HUDEP-2 (cell line): ENCODE data around the gene CLPSL2.
A peak's percentile ranks its signal among the peaks of the same experiment; 100 is the strongest.

Experiments used
- DNase-seq, 76 experiments: peaks; one replicate each; lab custom pipeline; 2025; ENCODE audit not compliant: unreplicated experiment in 76 of 76; lab: John Stamatoyannopoulos, UW

The CLPSL2 gene

DNA sequence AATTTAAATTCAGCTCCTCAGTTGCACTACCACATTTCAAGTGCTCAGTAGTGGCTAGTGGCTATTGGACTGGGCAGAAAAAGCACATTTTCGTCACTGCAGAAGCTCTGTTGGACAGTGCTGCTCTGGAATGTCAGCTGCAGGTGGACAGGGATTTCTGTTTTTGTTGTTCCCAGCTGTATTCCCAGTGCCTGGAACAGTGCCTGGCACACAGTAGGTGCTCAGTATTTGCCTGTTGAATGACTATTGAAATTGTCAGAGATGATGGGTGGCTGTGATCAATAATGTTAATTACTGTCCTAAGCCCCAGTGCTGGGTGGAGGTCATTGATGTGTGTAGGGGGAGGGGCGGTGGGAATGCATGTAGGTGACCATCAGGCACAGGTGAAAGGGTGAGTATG lies 9.9 kb downstream of the CLPSL2 start:
- DNase-seq: no peak

DNA sequence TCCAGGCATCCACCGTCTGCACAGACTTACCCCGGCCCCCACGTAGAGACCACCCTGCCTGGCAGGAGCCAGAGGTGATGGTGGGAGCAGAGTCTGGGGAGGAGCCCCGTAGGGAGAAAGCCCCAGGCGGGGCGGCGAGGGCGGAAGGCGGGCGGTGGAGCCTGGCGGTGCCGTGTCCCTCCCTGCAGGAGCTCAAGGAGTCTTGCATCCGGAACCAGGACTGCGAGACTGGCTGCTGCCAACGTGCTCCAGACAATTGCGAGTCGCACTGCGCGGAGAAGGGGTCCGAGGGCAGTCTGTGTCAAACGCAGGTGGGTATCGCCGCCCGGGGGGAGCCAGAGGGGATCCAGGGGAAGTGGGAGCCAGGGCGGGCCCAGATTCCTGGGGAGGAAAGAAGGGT lies 10.4 kb downstream of the CLPSL2 start:
- DNase-seq: no peak

DNA sequence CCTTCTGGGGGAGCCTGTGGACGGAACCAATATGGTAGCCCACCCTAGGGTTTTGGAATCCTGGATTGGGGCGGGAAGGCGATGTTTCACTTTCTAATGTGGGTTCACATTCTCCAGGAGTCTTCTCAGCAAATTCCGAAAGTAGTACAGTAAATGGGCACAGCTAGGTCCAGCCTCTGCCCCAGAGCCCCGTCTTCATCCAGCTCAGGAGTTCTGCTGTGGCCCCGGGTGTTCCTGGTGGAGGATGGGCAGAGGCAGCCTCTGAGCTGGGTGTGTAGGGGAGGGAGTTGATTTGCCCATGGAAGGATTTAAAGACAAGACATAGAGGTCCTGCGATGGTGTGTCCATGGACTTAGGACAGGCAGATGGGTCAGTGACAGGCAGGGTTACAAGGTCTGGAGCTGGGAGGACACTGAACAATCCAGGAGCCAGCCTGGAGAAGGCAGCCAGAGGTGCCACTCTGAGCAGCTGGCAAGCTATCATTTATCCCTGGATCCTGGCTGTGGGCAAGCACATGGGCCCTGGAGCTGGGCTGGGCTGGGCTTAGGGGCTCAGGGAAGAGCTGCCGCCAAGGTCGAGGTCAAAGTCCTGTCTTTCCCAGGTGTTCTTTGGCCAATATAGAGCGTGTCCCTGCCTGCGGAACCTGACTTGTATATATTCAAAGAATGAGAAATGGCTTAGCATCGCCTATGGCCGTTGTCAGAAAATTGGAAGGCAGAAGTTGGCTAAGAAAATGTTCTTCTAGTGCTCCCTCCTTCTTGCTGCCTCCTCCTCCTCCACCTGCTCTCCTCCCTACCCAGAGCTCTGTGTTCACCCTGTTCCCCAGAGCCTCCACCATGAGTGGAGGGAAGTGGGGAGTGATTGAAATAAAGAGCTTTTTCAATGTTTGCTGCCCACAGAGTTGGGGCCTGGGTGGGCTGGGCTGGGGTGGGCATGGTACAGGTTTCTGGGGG lies 11.1 kb downstream of the CLPSL2 start:
- no peak for DNase-seq

DNA sequence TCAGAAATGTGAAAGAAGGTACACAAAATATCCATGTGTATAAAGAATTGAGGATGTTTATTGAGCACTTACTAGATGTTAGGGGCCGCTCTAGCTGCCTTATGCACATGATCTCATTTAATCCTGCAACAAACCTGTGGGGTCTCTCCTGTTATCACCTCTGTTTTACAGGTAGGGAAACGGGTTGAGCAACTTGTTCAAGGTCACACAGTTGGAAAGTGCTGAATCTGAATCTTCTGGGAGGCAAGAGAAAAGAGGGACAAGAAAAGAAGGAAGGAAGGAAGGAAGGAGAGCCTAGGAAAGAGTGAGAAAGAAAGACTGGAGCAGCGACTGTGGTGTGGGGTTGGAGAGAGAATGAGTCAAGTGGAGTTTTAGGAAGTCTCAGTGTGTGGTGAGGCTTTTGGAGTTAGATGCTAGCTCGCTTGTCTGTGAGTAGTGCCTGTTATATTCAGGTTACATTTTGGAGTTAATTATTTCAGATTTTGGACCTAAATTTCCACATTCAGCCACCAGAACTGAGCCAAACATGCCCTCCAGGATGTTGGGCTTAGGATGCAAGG lies 12.1 kb downstream of the CLPSL2 start:
- DNase-seq: no peak

DNA sequence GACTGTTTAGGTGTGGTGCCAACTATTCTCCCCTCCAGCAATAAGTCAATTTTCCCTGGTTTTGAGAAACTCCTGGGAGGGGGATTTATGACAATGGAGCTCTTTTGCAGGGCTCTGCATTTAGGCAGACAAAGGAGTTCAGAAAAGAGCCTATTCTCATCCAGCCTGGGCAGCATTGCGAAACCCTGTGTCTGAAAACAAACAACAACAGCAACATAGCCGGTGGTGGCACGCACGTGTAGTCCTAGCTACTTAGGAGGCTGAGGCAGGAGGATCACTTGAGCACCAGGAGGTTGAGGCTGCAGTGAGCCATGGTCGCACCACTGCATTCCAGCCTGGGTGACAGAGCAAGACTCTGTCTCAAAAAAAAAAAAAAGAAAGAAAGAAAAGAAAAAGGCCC lies 14.3 kb downstream of the CLPSL2 start:
- no peak for DNase-seq

DNA sequence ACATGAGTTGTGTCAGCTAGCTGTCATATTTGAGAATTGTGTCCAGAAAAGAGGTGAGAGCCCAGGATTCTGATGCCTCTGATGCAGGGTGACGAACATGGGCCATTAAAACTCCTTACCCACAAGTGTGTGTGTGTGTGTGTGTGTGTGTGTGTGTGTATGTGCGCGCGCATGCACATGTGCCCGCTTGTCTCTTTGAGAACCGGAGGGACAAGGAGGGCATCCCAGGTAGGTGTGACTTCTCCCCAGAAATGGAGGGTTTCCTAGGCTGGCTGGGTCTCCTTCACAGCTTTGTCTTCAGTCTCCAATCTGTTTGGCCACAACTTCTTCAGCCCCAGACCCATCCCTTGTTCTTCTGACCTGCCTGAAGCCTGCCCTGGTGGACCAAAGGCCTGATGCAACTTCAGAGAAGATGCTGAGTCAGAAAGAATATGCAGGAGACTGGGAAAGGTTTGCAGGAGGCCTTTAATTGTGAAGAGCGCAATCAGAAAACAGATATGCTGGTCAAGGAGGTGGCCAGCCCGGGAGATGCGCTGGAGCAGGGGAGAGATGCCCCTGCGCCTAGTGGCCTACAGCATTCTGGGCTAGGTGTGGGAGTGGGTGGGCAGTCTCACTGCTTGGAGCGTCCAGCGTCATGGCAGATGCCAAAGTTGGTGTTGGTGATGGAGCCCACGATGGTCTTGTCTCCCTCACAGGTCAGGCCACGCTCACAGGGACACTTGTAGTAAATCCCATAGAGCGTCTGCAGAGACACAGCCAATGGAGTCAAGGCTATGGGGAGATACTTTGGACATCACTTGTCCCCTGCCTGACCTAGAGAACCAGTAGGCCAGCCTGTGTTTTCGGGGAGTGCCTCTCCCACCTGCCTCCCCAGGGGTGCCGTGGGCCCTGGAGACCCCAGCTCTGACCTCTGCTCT lies 18.4 kb downstream of the CLPSL2 start:
- DNase-seq: no peak

DNA sequence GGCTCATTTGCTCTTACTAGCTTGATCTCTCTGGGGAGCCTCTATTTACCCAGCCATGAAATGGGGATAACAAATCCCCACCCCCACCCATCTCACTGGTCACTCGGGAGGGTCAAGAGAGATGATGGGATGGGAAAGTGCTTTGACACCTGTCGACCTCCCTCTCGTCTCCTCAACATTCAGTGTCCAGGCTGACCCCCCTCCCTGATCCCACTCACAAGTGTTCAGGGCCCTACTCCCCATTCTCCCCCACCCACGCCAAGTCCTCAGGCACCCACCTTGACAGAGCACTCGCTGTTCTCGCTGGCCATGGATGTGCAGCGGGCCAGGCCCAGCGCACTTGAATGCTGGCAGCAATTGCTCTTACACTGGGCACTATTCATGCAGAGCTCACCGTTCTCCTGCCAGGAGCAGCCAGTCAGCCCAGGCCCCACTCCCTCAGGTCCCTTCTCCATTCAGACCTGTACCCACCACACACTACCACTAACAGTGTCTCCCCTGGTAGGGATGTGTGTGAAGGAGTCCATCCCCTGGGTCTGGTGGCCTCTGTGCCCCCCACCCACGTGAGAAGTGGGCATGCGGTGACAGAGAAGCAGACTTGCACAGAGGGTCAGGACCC lies 19.2 kb downstream of the CLPSL2 start:
- DNase-seq: no peak

DNA sequence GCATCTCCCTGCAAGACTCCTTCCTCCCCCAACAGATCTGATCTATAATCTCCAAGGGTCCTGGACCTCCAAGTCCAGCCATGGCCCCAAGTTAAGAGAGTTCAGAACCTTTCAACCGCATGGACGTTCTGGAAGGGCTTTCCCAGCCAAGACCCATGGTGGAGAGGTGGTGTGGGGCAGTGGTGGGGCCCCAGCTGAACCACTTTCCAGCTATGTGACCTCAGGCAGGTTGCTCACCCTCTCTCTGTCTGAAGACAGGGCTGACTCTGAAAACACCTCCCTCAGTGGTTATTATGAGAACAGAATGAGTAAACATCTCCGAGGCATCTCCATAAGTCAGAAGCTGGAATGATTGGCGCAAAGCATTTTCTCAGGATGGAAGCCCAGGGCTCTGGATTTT lies 19.8 kb downstream of the CLPSL2 start:
- no peak for DNase-seq

DNA sequence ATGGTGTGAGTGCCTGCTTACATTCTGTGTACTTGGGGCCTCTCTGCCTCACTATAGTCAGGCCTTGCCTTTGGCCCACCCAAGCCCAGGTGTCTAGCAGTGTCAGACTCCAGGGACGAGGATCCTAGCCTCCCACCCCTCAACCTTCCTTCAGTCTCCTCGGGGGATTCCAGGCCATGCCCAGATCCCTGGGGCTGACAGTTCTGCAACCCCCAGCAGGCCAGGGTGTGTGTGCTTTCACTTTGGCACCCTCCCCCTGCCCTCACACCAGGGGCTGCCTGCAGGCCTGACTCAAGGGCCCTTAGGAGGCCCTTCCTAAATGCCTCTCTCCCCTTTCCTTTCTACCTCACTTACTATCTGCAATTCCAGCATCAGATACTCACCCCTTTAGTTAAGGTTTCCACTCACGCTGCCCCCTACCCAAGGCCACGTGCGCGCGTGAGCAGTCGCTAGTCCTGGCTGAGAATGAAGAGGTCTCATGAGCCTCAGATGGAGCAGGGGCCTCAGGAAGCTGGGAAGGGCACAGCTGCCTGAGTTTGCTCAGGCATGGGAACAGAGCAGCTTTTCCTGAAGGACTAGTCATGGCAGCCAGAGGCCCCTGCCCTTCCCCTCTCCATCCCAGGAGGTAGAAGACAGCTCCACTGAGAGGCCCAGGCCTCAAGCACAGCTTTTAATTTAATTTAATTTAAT lies 21.6 kb downstream of the CLPSL2 start:
- no peak for DNase-seq

DNA sequence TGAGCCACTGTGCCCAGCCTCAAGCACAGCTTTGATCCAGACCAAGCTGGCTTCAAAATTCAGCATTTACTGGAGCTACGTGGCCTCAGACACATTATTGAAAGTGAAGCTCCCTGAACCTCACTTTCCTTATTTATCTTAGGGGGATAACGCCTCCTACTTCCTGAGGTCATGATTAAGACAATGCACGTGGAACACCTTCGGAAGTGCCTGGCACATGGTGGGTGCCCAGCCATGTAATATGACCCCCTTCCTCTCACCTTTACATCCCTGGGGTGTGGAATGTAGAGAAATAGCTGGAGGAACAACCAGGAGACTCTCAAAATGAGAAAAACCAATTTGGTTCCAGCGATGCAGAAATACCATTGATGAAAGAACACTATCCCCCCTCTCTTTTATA lies 22.3 kb downstream of the CLPSL2 start:
- DNase-seq: no peak

DNA sequence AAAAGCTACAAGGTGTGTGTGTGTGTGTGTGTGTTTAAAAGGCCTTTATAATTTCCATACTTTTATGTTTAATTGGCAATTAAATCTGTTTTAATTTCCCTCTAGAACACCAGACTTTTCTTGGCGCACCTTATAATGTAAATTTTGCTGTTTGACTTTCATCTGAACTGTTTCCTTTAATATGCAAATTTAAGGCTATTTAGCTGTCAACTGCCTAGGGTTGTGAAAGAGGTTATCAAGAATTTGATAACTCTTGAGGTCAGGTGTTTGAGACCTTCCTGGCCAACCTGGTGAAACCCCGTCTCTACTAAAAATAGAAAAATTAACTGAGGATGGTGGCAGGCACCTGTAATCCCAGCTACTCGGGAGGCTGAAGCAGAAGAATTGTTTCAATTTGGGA lies 24.8 kb downstream of the CLPSL2 start:
- DNase-seq: no peak

DNA sequence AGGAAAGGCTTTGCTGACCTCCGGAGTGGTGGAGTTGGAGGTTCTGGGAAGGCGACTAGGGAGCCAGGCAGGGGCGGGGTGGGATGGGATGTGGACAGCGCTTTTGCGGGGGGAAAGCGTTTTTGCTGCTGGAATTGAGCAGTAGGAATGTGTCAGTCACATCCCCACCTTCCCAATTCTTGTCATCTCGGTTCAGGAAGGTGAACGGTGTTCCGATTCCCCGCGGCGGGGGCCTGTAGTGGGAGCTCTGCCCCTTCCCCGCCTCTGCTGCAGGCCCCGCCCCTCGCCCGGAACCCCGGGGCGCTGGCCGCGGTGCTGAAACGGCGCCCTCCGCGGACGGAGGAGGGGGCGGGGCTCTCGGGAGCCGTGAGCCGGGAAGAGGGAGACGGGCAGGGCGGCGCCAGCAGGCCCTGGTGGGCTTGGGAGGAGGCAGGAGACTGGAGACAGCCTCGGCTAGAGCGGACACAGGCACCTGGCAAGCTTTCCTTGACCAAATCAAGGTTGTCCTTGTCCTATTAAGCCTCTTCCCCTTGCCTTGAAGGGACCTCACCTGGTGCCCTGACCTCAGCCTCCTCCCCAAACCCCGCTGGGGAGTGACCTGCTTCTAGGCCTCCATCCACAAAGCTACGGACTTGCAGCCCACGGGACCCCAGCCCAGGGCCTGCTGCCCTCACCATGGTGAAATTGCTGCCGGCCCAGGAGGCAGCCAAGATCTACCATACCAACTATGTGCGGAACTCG lies 28.8 kb downstream of the CLPSL2 start, which contains the start of gene LHFPL5:
TSS of gene LHFPL5 (plus strand) at position 357 of the 741 bp plus-strand sequence. CDS start at position 676, 319 bp downstream.
- peak in 37 of 76 experiments; percentile 7 to 65 (median 35) for DNase-seq

DNA sequence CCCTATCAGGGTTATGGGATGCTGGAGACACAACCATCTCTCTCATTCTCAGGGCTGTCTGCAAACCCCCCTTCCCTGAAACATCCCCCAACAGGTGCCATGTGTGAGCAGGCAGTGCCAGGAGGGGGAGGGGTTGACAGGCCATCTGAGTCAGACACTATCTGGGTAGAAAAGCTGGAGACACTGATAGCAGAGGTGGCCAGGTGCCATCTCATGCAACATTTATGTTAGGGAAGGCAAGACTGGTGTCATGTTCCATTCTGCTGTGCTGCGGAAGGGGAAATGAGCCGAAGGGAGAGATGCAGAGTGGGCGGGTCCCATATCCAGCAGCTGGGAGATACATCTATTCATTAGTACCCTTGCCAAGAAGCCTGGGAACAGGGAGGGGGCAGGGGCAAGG lies 32.3 kb downstream of the CLPSL2 start:
- DNase-seq: peak in 40 of 76 experiments; percentile 12 to 66 (median 34)

DNA sequence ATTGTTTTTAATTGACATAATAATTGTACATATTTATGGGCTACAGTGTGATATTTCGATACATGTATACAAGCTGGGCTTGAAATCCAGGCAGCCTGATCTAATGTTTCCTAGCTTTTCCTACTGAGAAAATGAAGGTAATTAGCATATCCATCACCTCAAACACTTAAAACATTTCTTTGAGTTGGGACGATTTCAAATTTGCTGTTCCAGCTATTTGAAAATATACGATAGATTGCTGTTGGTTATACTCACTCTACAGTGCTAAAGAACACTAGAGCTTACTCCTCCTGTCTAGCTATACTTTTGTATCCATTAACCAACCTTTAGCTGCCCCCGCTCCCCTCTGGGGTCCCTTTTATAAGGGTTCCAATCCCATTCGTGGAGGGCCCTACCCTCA lies 33.4 kb downstream of the CLPSL2 start:
- no peak for DNase-seq

DNA sequence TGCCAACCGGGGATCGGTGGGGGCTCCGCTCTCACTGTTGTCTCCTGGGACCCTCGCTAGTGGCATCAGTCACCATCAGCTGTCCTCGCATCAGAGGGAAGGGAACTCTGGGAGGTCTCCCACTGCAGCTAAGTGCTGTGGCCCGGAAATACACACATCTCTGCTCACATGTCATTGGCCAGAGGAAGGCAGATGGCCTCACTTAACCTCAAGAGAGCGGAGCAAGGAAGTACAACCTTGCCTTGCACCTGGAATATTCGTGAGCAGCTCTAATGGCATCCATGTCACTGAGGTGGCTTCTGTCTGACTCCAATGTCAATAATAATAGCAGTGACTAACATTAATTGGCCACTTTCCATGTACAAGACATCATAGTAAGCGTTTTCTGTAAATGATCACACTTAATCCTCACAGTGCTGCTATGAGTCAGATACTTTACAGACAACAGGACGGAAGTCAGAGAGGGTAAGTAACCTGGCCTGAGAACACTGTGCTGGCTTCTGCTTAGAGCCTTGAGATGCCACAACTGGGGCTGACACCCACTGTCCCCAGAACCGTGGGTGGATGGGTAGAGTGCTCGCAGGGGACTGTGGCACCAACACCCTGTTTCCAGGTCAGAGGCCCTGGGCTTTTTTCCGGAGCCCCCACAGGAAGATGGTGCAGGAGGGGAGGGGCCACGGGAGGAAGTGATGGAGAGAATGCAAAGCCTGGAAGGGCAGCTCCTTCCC lies 34.7 kb downstream of the CLPSL2 start:
- no peak for DNase-seq

DNA sequence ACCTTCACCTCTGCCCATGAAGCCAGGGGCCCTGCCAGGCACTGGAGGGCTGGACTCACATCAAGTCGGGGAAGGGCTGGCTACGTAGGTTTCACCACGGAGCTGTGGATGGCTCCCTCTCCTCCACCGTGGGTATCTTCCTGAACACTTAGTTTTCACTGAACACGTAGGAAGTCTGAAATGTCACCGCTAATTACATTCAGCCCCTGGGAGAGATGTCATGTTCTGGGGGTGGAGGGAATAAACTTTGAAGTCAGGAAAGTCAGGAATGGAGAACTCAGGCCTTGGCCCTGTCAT lies 35.2 kb downstream of the CLPSL2 start:
- DNase-seq: no peak

DNA sequence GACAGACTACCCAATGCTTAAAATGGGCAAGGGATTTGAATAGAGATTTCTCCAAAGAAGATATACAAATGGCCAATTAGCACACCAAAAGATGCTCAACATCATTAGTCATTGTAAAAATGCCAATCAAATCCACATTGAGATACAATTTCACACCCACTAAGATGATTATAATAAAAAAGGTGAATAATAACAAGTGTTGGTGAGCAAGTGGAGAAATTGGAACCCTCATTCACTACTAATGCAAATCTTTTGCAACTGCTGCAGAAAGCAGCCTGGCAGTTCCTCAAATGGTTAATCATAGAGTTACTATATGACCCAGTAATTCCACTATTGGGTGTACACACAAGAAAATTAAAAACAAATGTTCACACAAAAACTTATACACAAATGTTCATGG lies 41.1 kb downstream of the CLPSL2 start:
- DNase-seq: no peak

DNA sequence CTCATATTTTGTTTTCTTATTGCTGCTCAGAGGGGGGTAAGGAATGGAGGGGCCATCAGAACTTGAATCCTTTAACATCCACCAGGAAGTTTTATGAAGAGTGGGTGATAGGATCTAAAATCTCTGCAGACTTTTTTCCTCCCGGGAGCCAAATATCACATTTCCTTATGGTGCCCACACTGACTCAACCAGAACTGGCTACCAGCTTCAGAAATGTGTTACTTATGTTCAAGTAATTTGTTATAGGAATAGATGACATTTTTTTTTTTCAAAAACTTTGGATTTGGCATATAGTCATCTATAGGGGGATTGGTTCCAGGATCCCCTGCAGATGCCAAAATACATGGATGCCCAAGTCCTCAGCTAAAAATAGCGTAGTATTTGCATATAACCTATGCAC lies 47.2 kb downstream of the CLPSL2 start:
- DNase-seq: no peak
